HL-60/S4 treated with retinoic acid at 250 ng/mL for 4 days and 3 days (cell line): Measurements from ENCODE around the gene FARP2.

ENCODE experiments used
- in situ Hi-C: fragments of 300-500 bp; cut with MboI; formaldehyde crosslinking; loops from 2 replicates; pipeline ENCODE4 v1.7.0; 2022; ENCODE audit warnings: low sequenced_read_pairs

FARP2 gene

DNA sequence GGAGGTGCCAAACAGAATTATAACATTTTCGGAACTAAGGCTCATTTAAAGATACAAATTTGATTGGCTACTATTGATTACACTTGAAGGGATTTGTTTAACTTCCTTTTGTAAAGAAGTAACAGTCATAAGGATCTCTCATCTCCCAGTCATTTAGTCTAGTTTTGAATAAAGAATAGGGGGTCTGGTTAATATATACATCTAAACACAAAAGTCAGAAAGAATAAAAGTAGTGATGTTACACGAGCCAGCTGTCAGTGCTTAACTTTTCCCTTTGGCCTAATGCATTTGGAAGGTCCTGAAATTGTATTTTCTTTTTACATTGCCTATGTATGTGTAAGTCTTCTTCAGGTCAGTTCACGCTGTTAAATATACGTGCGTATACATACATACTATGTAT, 32.3 kb upstream of the FARP2 start:
- in situ Hi-C loops: no loop called here

DNA sequence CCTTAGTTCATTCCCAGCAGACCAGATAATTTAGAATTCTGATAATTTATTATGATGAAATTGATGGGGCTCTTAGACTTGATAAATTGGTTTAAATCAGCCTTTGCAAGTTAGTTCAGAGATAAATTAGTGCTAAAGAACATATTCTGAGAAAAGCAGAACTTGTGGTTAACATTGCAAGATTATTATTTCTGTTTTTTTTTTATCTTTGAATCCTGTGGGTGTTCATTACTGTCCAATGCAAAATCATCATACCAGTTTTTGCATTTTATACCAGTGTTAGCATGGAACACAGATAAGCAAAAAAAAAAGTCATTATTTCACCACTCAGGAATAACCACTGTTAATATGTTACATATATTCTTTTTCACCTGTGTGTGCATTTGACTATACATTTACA, 31.3 kb upstream of the FARP2 start:
- in situ Hi-C loops: no loop called here

- in situ Hi-C loops: no loop called here
Observed at GRCh38 chr2:241325257-241325656, 30.8 kb upstream of the FARP2 start.

DNA sequence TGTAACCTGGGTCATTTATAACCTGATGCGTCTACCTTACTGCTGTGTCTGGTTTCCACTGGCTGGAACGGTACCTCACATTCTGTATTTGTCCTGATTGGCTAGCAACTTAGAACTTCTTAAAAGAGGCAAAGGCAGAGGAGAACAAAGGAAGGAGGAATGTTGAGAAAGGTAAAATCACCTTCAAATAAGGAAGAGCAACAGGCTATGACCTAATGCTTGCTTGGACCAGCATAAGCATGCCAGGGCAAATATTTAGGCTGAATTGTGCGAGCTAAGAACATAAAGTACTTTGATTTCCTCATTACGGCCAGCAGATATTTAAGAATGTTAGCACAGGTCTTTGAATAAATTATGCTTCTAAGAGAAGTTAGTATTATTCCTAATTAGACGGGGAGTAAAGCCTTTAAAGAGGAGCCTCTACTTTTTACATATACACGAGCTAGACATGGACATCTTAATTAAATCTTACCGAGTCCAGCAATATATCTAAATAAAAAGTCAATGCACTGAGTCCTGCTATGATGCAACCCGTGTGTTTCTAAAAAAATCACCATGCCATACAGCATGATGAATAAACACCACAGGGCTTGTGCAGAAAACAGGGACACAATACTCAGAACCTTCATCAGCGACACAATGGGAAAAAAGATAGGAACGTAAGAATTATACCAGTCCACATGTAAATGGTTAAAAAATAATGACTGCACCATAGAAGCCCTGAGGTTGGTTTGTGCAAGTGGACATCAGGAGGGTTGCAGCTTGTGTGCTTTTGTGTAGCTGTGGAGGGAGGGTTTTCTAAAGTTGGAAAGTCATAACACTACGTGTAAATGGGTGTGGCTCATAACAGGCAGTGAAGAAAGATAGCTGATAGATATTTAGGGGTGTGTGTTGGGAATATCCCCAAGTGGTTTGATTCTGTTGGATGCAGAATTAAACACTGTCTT, 26.1 kb upstream of the FARP2 start:
- in situ Hi-C loops: no loop called here

DNA sequence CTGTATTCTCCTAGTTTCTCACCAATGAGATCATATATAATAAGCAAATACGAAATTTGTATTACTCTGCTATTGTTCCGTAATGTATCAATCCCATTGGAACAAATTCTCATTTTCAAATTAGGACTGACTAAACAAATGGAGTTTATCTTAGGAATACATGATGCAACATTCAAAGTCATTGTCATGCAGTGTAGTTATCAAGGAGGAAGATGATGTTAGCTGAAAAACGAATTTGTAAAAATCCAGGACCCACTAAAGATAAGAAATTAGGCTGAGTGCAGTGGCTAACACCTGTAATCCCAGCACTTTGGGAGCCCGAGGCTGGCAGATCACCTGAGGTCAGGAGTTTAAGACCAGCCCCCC, 25.5 kb upstream of the FARP2 start:
- in situ Hi-C loops: no loop called here

DNA sequence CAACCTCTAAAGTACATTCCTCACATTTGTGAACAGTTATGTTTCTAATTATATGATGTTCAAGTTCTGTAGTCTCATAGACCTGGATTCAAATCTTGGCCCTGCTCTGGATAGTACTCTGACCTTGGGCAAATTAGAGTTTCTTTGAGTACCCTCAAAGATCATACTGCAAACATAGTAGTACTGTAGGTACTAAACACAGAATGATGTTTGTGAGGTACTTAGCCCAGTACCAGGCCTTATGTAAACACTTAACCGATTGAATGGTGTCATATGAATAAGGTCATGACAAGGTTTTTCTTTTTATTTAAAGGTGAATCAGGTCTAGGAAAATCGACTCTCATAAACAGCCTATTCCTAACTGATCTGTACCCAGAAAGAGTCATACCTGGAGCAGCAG, 21.3 kb upstream of the FARP2 start:
- in situ Hi-C loops: no loop called here

- in situ Hi-C loops: no loop called here
Observed at GRCh38 chr2:241339839-241340630, 16.1 kb upstream of the FARP2 start.

DNA sequence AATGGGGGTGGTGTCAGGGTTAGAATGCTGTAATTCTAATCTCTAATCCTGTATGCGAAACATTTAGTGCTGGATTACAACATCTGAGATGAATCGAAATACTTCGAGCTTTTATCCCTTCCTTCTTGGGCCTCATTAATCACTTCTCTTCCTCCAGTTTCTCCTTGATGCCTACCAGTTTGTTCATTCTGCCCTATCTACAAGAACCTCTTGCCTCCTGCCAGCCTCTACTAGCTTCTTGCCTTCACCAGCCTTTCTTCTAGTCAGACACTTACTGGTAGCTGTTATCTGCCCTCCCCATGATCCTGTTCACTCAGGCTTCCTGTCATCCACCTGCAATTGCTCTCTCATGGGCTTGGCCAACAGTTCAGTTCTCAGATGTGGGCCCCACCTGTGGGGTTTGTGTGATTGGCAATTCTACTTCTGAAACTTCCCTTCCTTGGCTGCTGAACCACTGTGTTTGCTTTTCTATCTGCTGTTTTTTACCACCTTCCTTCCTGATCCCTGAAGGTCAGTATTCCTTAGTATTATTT, 15.4 kb upstream of the FARP2 start:
- in situ Hi-C loops: no loop called here

DNA sequence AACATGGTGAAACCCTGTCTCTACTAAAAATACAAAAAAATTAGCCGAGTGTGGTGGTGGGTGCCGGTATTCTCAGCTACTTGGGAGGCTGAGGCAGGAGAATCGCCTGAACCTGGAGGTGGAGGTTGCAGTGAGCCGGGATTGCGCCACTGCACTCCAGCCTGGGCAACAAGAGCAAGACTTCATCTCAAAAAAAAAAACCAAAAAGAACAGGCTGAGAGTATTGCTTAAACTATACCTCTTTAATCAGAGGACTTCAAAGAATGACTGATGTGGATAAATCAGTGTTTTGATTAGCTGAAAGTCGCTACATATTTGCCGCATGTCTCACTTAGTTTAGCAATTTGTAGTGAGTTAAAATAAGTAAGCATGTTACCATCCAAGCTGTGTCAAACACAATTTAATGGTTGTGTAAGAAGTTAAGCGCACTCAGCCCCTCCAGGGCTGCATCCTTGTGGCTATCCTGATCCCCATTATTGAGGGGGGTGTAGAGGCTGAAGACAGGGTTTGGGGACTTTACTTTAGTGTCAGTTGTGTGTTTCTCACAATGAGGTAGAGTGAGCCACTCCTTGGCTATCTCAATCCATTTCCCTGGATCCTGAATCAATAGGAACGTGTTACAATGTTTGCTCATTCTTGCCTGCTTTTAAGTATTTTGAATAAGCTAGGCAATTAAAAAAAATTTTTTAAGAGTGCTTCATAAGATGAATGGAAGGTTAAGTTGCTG, 11.0 kb upstream of the FARP2 start:
- in situ Hi-C loops: no loop called here

- in situ Hi-C loops: no loop called here
Observed at GRCh38 chr2:241349941-241350340, 6.1 kb upstream of the FARP2 start.

DNA sequence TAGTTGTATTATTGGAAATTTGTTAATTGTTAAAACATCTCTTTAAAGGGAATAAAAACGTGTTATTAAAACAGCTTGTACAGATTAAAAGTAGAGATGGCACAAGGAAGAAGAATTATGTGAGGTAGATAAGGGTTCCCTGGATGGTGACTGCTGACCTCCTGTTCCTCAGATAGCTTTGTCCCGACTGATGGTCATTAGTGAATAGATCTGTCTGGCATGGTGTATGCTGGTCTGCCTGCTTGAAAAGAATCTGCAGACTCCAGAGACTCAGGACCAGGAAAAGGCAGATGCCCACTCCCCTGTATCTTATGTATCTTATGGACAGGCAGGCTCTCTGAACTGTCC, 5.6 kb upstream of the FARP2 start:
- in situ Hi-C loops: no loop called here

- in situ Hi-C loops: no loop called here
Observed at GRCh38 chr2:241350878-241351639, 5.0 kb upstream of the FARP2 start.

DNA sequence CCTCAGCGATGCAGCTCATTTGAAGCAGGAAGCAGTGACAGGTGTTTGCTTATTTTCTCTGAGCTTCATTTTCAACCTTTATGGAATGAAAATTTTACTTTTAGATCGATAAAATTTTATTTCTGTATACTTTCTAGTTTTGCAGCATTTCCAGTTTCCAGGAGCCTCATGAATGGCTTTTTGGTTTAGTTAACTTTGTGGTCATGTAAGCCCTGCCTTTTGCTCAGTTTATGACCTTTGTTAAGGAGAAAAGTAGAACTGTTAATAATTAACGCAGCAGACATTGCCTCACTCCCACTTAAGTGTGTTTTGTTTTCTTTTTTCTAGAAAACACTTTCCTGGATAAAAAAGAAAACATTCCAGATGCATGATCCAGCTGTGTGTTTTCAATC, 4.4 kb upstream of the FARP2 start:
- in situ Hi-C loops: no loop called here

DNA sequence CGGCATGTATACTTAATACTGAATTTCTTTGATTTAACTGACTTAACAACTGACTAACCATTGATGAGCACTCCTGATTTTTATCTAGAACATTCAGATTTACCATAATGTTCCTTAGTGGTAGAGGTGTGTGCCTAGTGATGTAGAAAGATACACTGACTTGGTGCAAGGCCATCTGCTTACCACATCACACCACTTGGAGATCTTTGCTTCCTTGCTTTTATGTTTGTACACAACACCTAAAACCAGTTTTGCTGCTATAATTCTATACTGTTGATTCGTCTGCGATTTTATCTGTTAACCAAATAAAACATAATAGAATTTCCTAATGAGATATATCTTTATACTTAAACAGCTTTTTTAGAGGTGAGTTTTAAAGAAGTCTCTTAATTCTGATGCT, 3.9 kb upstream of the FARP2 start:
- in situ Hi-C loops: no loop called here

DNA sequence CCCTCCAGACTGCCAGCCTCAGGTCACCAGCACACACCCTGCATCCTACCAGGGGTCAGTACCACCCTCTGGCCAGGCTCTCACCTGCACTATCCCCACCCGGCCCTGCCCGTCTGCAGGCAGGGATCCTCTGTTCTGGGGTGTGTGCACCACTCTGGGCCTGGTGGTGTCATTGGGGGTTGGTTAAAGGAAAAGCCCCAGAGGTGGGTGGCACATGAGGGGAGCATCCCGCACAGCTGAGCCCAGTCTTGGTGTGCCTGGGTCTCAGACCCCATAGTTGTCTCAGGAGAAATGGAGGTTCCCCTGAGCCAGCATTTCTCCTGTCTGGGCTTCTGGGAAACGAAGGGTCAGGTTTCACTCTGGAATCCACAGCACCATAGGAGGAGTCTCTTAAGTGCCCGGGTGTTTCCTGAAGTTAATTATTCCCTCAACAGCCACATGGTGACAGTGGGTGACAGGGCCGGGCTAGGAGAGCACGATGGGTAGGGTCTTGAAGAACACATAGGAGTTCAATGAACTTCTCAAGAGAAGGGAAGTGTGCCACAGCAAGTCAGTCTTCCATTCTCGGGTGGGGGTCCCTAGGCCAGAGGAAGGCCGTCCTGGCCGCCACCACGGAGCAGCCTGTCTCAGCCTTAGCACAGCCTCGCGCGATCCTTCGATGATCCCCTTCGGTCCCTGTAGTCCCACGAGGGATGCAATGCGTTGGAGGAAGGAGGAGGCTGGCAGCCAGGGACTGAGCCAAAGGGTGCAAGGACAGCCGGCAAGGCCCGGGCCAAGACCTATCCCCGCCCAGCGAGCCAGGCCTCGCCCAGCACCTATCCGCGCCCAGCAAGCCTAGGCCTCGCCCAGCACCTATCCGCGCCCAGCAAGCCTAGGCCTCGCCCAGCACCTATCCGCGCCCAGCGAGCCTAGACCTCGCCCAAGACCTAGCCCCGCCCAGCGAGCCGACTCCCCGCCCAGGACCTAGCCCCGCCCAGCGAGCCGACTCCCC, 1.1 kb upstream of the FARP2 start:
- in situ Hi-C loops: no loop called here

DNA sequence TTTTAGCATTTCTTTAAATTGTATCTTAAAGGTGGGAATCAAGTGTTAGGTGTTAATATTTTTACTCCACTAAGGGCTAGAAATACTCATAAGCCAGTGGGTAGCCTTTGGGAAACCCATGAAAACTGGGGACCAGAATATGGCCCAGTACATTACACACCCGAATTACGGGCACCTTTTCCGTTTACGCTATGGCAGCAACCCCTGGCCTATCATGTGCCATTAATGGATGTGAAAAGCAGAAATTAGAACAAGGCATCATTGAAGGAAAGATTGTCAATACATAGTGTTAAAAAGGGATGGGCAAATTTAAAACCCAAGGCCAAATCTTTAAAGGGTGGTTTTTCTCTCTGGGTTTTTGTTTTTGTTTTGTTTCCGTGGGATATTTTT, 781 bp downstream of the FARP2 start:
- in situ Hi-C loops: no loop called here

GRCh38 chr2:241357531-241357930, 1.4 kb downstream of the FARP2 start:
- in situ Hi-C loops: no loop called here

GRCh38 chr2:241358470-241358869, 2.4 kb downstream of the FARP2 start:
- in situ Hi-C loops: no loop called here

DNA sequence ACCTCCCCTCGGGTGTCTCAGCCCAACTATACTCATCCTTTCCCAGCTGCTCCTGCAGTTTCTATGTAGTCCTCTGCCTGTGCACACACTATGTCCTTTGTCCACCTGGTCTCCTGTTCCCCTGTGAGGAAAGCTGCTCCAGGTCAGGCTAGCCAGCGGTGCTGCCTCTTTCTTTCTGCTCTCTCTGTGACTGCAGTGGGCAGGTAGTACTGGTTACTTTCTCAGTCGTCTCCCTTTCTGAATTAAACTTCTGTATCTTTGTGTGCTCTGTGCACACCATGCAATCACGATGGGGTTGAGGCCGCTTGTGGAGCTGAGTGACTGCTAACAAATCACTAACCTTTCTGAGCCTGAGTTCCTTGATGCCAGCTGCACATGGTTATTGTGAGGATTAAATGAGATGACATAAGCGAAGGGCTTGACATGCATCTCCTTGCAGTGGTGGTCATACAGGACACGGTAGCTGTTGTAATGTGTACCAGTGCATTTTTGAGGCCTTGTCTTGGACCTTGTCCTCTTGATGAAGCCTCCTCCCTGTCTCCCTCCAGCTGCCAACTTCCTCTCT, 3.5 kb downstream of the FARP2 start:
- in situ Hi-C loops: no loop called here
